Uterus (tissue), 2 donors: ENCODE data around the gene ZCCHC7.

ENCODE experiments used
- POLR2A ChIP-seq, 2 donors: fragments of 450-650 bp; IDR thresholded peaks; one replicate each; pipeline ENCODE4 v1.6.1; 2016; ENCODE audit warnings: antibody characterized with exemption in 2 of 2, mild to moderate bottlenecking in 1 of 2, moderate library complexity in 1 of 2
- TF ChIP-seq, protein P1 (sequence below), 4 experiments: fragments of 200-600 bp in 2 of 4; fragments of 450-650 bp in 2 of 4; sonication (generic) in 2 of 4; IDR thresholded peaks; one replicate each; pipeline ENCODE4 v1.5.1; 2016 to 2019; ENCODE audit warnings: antibody characterized with exemption in 4 of 4, mild to moderate bottlenecking in 2 of 4, moderate library complexity in 1 of 4

DNA sequence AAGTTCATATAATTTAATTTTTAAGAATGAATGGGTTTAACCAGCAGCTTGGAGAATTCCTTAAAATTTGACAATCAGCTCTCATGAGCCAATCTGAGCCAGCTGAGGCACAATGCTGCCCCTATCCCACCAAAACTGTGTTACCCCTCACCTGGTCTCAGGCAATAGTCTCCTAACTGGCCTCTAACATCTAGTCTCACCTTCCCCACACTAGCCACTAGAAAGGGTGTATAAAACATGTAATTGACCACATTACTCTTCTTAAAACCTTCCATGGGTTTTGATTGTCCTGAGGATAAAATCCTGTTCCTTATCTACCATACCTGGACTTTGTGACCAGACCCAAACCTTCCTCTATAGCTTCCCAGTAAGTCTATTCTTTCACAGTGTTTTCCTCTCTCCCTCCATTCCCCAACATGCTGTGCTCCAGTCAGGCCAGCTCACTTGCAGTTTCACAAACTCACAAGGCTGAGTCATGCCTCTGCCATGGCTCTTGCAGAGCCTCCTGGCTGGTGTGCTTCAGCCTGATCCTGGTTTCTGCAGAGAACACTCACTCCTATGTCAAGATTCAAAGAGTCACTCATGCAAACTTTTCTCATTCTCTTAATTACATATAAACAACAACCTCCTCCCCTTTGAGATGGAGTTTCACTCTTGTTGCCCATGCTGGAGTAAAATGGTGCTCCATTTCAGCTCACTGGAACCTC, 16.0 kb upstream of the ZCCHC7 start:
- TF ChIP-seq POLR2A (IDR thresholded peaks at IDR 0.05): no peak
- TF ChIP-seq, protein P1, sequence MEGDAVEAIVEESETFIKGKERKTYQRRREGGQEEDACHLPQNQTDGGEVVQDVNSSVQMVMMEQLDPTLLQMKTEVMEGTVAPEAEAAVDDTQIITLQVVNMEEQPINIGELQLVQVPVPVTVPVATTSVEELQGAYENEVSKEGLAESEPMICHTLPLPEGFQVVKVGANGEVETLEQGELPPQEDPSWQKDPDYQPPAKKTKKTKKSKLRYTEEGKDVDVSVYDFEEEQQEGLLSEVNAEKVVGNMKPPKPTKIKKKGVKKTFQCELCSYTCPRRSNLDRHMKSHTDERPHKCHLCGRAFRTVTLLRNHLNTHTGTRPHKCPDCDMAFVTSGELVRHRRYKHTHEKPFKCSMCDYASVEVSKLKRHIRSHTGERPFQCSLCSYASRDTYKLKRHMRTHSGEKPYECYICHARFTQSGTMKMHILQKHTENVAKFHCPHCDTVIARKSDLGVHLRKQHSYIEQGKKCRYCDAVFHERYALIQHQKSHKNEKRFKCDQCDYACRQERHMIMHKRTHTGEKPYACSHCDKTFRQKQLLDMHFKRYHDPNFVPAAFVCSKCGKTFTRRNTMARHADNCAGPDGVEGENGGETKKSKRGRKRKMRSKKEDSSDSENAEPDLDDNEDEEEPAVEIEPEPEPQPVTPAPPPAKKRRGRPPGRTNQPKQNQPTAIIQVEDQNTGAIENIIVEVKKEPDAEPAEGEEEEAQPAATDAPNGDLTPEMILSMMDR (IDR thresholded peaks at IDR 0.05): no peak
